GM12878 (cell line): Measurements from ENCODE around the gene PTGES2. TPM values are rescaled to one million over a fixed set of nuclear protein-coding genes. Genes with fewer than 3 reads are reported as not detected.

Experiments used
- ATAC-seq: fragments of 200-7000 bp; cut with Tn5 transposase; 3 replicates; pipeline ENCODE4 v1.9.1; 2020; ENCODE audit warnings: mild to moderate bottlenecking, moderate library complexity
- BruUV-seq: library from RNA; stranded (reverse); fragments of 400-500 nt; replicated peaks from 2 replicates; lab custom pipeline; 2021; lab: Mats Ljungman, UMichigan
- CTCF ChIA-PET: fragments of 300-600 bp; sonication (Branson Sonifier 250); formaldehyde crosslinking; extraction: SDS; loops from one replicate; lab custom pipeline; 2021; ENCODE audit warnings: inconsistent platforms; lab: Yijun Ruan, JAX
- POLR2A ChIA-PET: fragments of 350-600 bp; formaldehyde crosslinking; extraction: SDS; loops from one replicate; lab custom pipeline; 2021; ENCODE audit warnings: inconsistent platforms; lab: Charles Lee
- RAD21 ChIA-PET: fragments of 300-600 bp; sonication (Branson Sonifier 250); formaldehyde crosslinking; loops from one replicate; lab custom pipeline; 2023; ENCODE audit warnings: antibody characterized with exemption; ENCODE audit not compliant: unreplicated experiment; lab: Charles Lee
- SMC1A ChIA-PET: fragments of 300-600 bp; sonication (Branson Sonifier 250); formaldehyde crosslinking; loops from one replicate; lab custom pipeline; 2023; ENCODE audit not compliant: unreplicated experiment, uncharacterized antibody; lab: Charles Lee
- DNase-seq: peaks from one replicate; pipeline ENCODE4 v3.0.0-alpha.2; 2011; ENCODE audit warnings: low read depth, low spot score
- FAIRE-seq: peaks from 3 replicates; lab custom pipeline; 2011; peaks lifted over from hg19 to GRCh38; lab: Jason Lieb, UNC
- H2AFZ ChIP-seq: 2 replicates; pipeline ENCODE4 v1.6.0; 2011; ENCODE audit warnings: low read depth, low read length, control low read depth; ENCODE audit not compliant: control insufficient read depth
- H3K27ac ChIP-seq: 2 replicates; pipeline ENCODE4 v1.5.1; 2011; ENCODE audit warnings: control low read depth; ENCODE audit not compliant: control insufficient read depth, insufficient read depth
- H3K27me3 ChIP-seq, 2 experiments: replicated peaks in 1 of 2; 2 replicates each; pipeline versions ENCODE4 v1.6.0 to v1.6.1; 2011; ENCODE audit warnings: low read length in 1 of 2; ENCODE audit not compliant: control insufficient read depth in 2 of 2, insufficient read depth in 2 of 2
- H3K36me3 ChIP-seq, 2 experiments: 2 replicates each; pipeline ENCODE4 v1.5.1; 2011; ENCODE audit warnings: low read length in 1 of 2; ENCODE audit not compliant: control insufficient read depth in 2 of 2, insufficient read depth in 2 of 2
- H3K4me1 ChIP-seq: 2 replicates; pipeline ENCODE4 v1.6.1; 2011; ENCODE audit warnings: mild to moderate bottlenecking, low read length, moderate library complexity, mixed read lengths; ENCODE audit not compliant: control insufficient read depth, insufficient read depth
- H3K4me2 ChIP-seq: 2 replicates; pipeline ENCODE4 v1.6.0; 2011; ENCODE audit warnings: control low read depth; ENCODE audit not compliant: control insufficient read depth, insufficient read depth
- H3K4me3 ChIP-seq: fragments of 200-600 bp; sonication (generic); 2 replicates; pipeline ENCODE4 v1.5.1; 2016
- H3K79me2 ChIP-seq: 2 replicates; pipeline ENCODE4 v1.6.0; 2011; ENCODE audit warnings: low read length; ENCODE audit not compliant: control insufficient read depth, insufficient read depth
- H3K9ac ChIP-seq: 2 replicates; pipeline ENCODE4 v1.8.0; 2011; ENCODE audit warnings: low read length, control low read depth, mixed read lengths; ENCODE audit not compliant: control insufficient read depth, insufficient read depth
- H3K9me3 ChIP-seq: replicated peaks from 3 replicates; pipeline ENCODE4 v1.5.1; 2011; ENCODE audit warnings: mild to moderate bottlenecking, low read length; ENCODE audit not compliant: control insufficient read depth, insufficient read depth
- H4K20me1 ChIP-seq: 2 replicates; pipeline ENCODE4 v1.6.0; 2011; ENCODE audit not compliant: control insufficient read depth, insufficient read depth
- BHLHE40 ChIP-seq, 2 experiments: fragments of 450-650 bp in 1 of 2; IDR thresholded peaks; 2 replicates each; pipeline ENCODE4 v1.6.1; 2011 to 2017; ENCODE audit warnings: low read depth in 2 of 2, borderline replicate concordance in 1 of 2, improper control_type of control experiment in 1 of 2, low read length in 1 of 2, mild to moderate bottlenecking in 1 of 2
- CBX5 ChIP-seq: sonication (generic); IDR thresholded peaks from 2 replicates; pipeline ENCODE4 v1.6.1; 2016; ENCODE audit warnings: low read depth, moderate library complexity, mild to moderate bottlenecking, inconsistent platforms
- CHD1 ChIP-seq: IDR thresholded peaks from 2 replicates; pipeline ENCODE4 v1.6.1; 2012; ENCODE audit warnings: low read depth, low read length, improper control_type of control experiment
- MLLT1 ChIP-seq: fragments of 450-650 bp; IDR thresholded peaks from 2 replicates; pipeline ENCODE4 v1.6.1; 2016; ENCODE audit warnings: mild to moderate bottlenecking
- MTA2 ChIP-seq: fragments of 450-650 bp; IDR thresholded peaks from 2 replicates; pipeline ENCODE4 v1.6.1; 2016; ENCODE audit warnings: low read depth, mild to moderate bottlenecking, moderate library complexity
- NFXL1 ChIP-seq: fragments of 450-650 bp; IDR thresholded peaks from 2 replicates; pipeline ENCODE4 v1.6.1; 2017; ENCODE audit warnings: antibody characterized with exemption, mild to moderate bottlenecking, borderline replicate concordance
- PAX5 ChIP-seq: IDR thresholded peaks from 2 replicates; pipeline ENCODE4 v1.6.1; 2011; ENCODE audit warnings: low read depth, low read length, borderline replicate concordance
- PKNOX1 ChIP-seq: fragments of 450-650 bp; IDR thresholded peaks from 2 replicates; pipeline ENCODE4 v1.6.1; 2016; ENCODE audit warnings: mild to moderate bottlenecking
- POLR2A ChIP-seq: IDR thresholded peaks from 2 replicates; pipeline ENCODE4 v1.6.1; 2011; ENCODE audit warnings: low read depth, mild to moderate bottlenecking, low read length
- POLR2AphosphoS5 ChIP-seq: IDR thresholded peaks from 2 replicates; pipeline ENCODE4 v1.6.1; 2011; ENCODE audit warnings: mild to moderate bottlenecking, low read length, inconsistent platforms
- PRDM15 ChIP-seq: fragments of 450-650 bp; formaldehyde crosslinking; IDR thresholded peaks from 2 replicates; pipeline ENCODE4 v1.4.0; 2020; ENCODE audit warnings: mild to moderate bottlenecking, moderate library complexity
- RAD51 ChIP-seq: fragments of 450-650 bp; IDR thresholded peaks from 2 replicates; pipeline ENCODE4 v1.6.1; 2016; ENCODE audit warnings: moderate library complexity, mild to moderate bottlenecking, inconsistent platforms
- RBBP5 ChIP-seq: fragments of 200-600 bp; sonication (generic); conservative IDR thresholded peaks from 2 replicates; pipeline ENCODE4 v1.6.1; 2016
- SIX5 ChIP-seq: IDR thresholded peaks from 2 replicates; pipeline ENCODE4 v1.6.1; 2011; ENCODE audit warnings: mild to moderate bottlenecking, low read depth, low read length, moderate library complexity; ENCODE audit not compliant: severe bottlenecking
- SKIL ChIP-seq: fragments of 450-650 bp; IDR thresholded peaks from 2 replicates; pipeline ENCODE4 v1.6.1; 2017; ENCODE audit warnings: mild to moderate bottlenecking, low read depth, inconsistent platforms; ENCODE audit not compliant: poor library complexity, severe bottlenecking
- STAT1 ChIP-seq: fragments of 450-650 bp; conservative IDR thresholded peaks from 2 replicates; pipeline ENCODE4 v1.6.1; 2014; ENCODE audit warnings: antibody characterized with exemption, mild to moderate bottlenecking
- ZNF384 ChIP-seq: IDR thresholded peaks from 2 replicates; pipeline ENCODE4 v1.6.1; 2012; ENCODE audit warnings: low read depth, mild to moderate bottlenecking, low read length, improper control_type of control experiment, borderline replicate concordance
- WGBS: methylation state at CpG from one replicate; pipeline ENCODE4 v1.1.6; 2016; ENCODE audit warnings: low lambda C conversion rate; ENCODE audit not compliant: insufficient replicate concordance, insufficient coverage; ENCODE audit errors: missing lambda C conversion rate; 5-methylcytosine and 5-hydroxymethylcytosine counted together
- in situ Hi-C: fragments of 300-500 bp; cut with MboI; formaldehyde crosslinking; loops from 9 replicates; pipeline ENCODE4 v1.14.3; 2018; ENCODE audit warnings: mixed read lengths
- intact Hi-C: fragments of 100-400 bp; cut with micrococcal nuclease; formaldehyde crosslinking; loops from one replicate; pipeline ENCODE4 v1.14.2; 2022; ENCODE audit not compliant: unreplicated experiment
- polyA plus RNA-seq, 11 experiments: library from polyadenylated mRNA; depleted of rRNA in 4 of 11; unstranded in 6 of 11; stranded (reverse) in 5 of 11; fragments of >200 nt; fragmentation: Nextera tagmentation in 4 of 11; fragmentation: Illumina TruSeq in 1 of 11; extraction: Ambion mirVana in 4 of 11; extraction: Trizol in 1 of 11; gene quantifications; 1 replicate in 1 of 11; 2 replicates in 10 of 11; pipeline versions ENCODE4 v1.2.1 to v1.2.3, GENCODE V29; 2011 to 2016; ENCODE audit warnings: inconsistent platforms in 2 of 11, missing spikeins in 2 of 11, low read depth in 1 of 11
- total RNA-seq, 4 experiments: library from RNA; depleted of rRNA in 3 of 4; stranded (reverse); fragments of >200 nt in 3 of 4; fragmentation: Illumina TruSeq in 1 of 4; extraction: Trizol in 1 of 4; gene quantifications; 2 replicates each; pipeline versions ENCODE4 v1.2.1 to v1.2.3, GENCODE V29; 2013 to 2021

PTGES2 gene
- total and polyA plus RNA-seq, 10 of the 15 experiments (the other 5 are each of a cell fraction or from before 2014, with no cell fraction given) = 2.1 to 141 (median 99.1) TPM

GRCh38 chr9:128105538-128106175 is 21.9 kb downstream of the PTGES2 start:
- H3K9ac ChIP-seq = no peak overlapping the region
- CTCF ChIA-PET = interaction anchor here (0.7 kb wide), 1 partner anchor 10 kb away, joined by 3 read pairs; no protein-coding TSS in a partner anchor
- SMC1A ChIA-PET = interaction anchor here (1.1 kb wide), 1 partner anchor 207 kb away, joined by 4 read pairs; no protein-coding TSS in a partner anchor
- no peak overlapping the region for H3K4me2 ChIP-seq
- H3K27me3 ChIP-seq = no peaks in the 10 kb centered on the region
- H3K4me3 ChIP-seq = no peak overlapping the region
- no peak for FAIRE-seq
- no peak for DNase-seq
- peaks cover 16 to 52% of the 10 kb centered on the region in 2 experiments for H3K36me3 ChIP-seq
- intact Hi-C loops (no loop called here), in situ Hi-C loops (no loop called here)
- no peaks in the 10 kb centered on the region for H3K79me2 ChIP-seq
- no peak for ATAC-seq
- no peaks in the 10 kb centered on the region for H4K20me1 ChIP-seq
- H3K27ac ChIP-seq = no peak overlapping the region
- no peak overlapping the region for H2AFZ ChIP-seq
- no peaks in the 10 kb centered on the region for H3K4me1 ChIP-seq
- 98% methylated on average over 20 of the region's 21 CpGs for WGBS
- RAD21 ChIA-PET = no interaction called here
- no TSS peak for BruUV-seq
- H3K9me3 ChIP-seq = no peaks in the 10 kb centered on the region
- POLR2A ChIA-PET = no interaction called here
- TF ChIP-seq PRDM15 (CRISPR knock-in tag) = no peak
- TF ChIP-seq NFXL1 = no peak
- TF ChIP-seq CHD1 = no peak
- no peak for TF ChIP-seq POLR2A
- TF ChIP-seq MLLT1 = no peak
- no peak for TF ChIP-seq ZNF384
- no peak for TF ChIP-seq CBX5
- TF ChIP-seq POLR2AphosphoS5 = no peak
- no peak for TF ChIP-seq PKNOX1
- TF ChIP-seq RBBP5 = no peak
- TF ChIP-seq RAD51 = no peak
- no peak for TF ChIP-seq SIX5
- no peak for TF ChIP-seq STAT1
- TF ChIP-seq BHLHE40 (IDR thresholded peaks at IDR 0.05; ENCODE audit: borderline replicate concordance in 1 of 2, low read depth in 2 of 2, low read length in 1 of 2) = no peak
- TF ChIP-seq PAX5 = no peak
- TF ChIP-seq SKIL = no peak
- TF ChIP-seq MTA2 = no peak
